Measurements from ENCODE around the gene COQ8A.

DNA sequence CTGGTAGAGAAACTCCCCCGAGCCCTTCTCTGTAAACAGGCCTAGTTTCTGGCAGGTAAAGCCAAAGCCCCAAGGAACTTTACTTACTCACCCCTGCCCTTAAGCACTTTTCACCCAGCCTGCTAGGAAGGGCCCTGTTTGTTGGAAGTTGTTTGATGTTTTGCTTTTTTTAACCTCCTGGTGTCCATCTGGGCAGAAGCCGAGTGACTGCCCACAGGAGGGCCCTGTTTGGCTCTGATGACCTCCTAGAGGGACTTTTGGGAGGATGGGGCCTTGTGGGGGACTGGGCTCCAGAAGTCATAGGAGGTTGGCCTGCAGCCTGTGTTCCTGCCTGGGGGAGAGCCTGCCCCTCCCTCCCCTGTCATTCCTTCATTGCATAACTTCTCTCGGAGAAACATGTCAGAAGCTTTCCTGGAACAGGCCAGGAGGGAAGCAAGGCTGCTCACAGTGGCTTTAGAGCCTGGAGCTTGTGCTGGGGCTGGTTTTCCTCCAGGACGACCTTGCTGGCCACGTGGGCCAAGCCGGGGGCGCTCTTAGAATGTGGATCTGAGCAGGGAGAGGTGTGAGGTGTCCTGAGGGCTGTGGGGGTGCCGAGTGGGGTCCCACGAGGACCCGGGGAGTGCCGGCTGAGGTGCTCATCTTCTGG is 33.9 kb downstream of the COQ8A start:
- TF ChIP-seq CTCF (IDR thresholded peaks at IDR 0.05) = no peak
- TF ChIP-seq POLR2A (IDR thresholded peaks at IDR 0.05) = no peak
